GM23338 (cell line): ENCODE data around the gene RAPGEF5. TPM values are rescaled to one million over a fixed set of nuclear protein-coding genes. Genes with fewer than 3 reads are reported as not detected.

ENCODE experiments used
- ATAC-seq: fragments of 200-7000 bp; cut with Tn5 transposase; 3 replicates; pipeline ENCODE4 v1.9.1; 2020
- DNase-seq: peaks from one replicate; pipeline ENCODE4 v3.0.0-alpha.2; 2015; ENCODE audit warnings: low spot score
- H2AFZ ChIP-seq: fragments of 200-600 bp; sonication (generic); 2 replicates; pipeline ENCODE4 v1.8.0; 2016; ENCODE audit warnings: antibody characterized with exemption, mild to moderate bottlenecking, moderate library complexity
- H3F3A ChIP-seq: fragments of 200-600 bp; sonication (generic); replicated peaks from 2 replicates; pipeline ENCODE4 v1.8.0; 2017; ENCODE audit warnings: antibody characterized with exemption, mixed run types, low read depth
- H3K27ac ChIP-seq: fragments of 200-600 bp; sonication (generic); 2 replicates; pipeline ENCODE4 v1.6.1; 2016; ENCODE audit warnings: low read depth
- H3K27me3 ChIP-seq: fragments of 200-600 bp; sonication (generic); 2 replicates; pipeline ENCODE4 v1.8.0; 2016; ENCODE audit warnings: mild to moderate bottlenecking, mixed run types, moderate library complexity; ENCODE audit not compliant: insufficient read depth
- H3K36me3 ChIP-seq: fragments of 200-600 bp; sonication (generic); 2 replicates; pipeline ENCODE4 v1.8.0; 2016; ENCODE audit warnings: mild to moderate bottlenecking; ENCODE audit not compliant: insufficient read depth
- H3K4me1 ChIP-seq: fragments of 200-600 bp; sonication (generic); 2 replicates; pipeline ENCODE4 v1.8.0; 2016; ENCODE audit warnings: mild to moderate bottlenecking, moderate library complexity; ENCODE audit not compliant: insufficient read depth
- H3K4me2 ChIP-seq: fragments of 200-600 bp; sonication (generic); 2 replicates; pipeline ENCODE4 v1.7.1; 2017; ENCODE audit warnings: mixed run types
- H3K4me3 ChIP-seq: fragments of 200-600 bp; sonication (generic); 2 replicates; pipeline ENCODE4 v1.6.1; 2016; ENCODE audit warnings: mixed run types
- H3K79me2 ChIP-seq: fragments of 200-600 bp; sonication (generic); replicated peaks from 2 replicates; pipeline ENCODE4 v1.8.0; 2017; ENCODE audit warnings: mild to moderate bottlenecking; ENCODE audit not compliant: insufficient read depth
- H3K9me2 ChIP-seq: fragments of 200-600 bp; sonication (generic); 2 replicates; pipeline ENCODE4 v1.8.0; 2017; ENCODE audit not compliant: insufficient read depth
- H4K20me1 ChIP-seq: fragments of 200-600 bp; sonication (generic); replicated peaks from 2 replicates; pipeline ENCODE4 v1.8.0; 2017; ENCODE audit warnings: mild to moderate bottlenecking; ENCODE audit not compliant: insufficient read depth
- H3K27ac Mint-ChIP-seq: 2 replicates; pipeline ENCODE4 v1.8.0; 2020; ENCODE audit warnings: inconsistent platforms, mild to moderate bottlenecking, moderate library complexity, mixed read lengths
- H3K27me3 Mint-ChIP-seq: 3 replicates; pipeline ENCODE4 v1.8.0; 2022; ENCODE audit warnings: low read depth, mild to moderate bottlenecking, moderate library complexity, mixed read lengths, inconsistent platforms; ENCODE audit not compliant: insufficient read depth, poor library complexity
- H3K36me3 Mint-ChIP-seq: 3 replicates; pipeline ENCODE4 v1.8.0; 2021; ENCODE audit warnings: low read depth, mild to moderate bottlenecking, inconsistent platforms, moderate library complexity, mixed read lengths
- H3K4me1 Mint-ChIP-seq: 3 replicates; pipeline ENCODE4 v1.8.0; 2020; ENCODE audit warnings: mild to moderate bottlenecking, inconsistent platforms, mixed read lengths
- H3K4me3 Mint-ChIP-seq: 3 replicates; pipeline ENCODE4 v1.8.0; 2021; ENCODE audit warnings: moderate library complexity, mild to moderate bottlenecking, inconsistent platforms, mixed read lengths
- H3K9me3 Mint-ChIP-seq: 3 replicates; pipeline ENCODE4 v1.8.0; 2020; ENCODE audit warnings: moderate library complexity, mild to moderate bottlenecking, inconsistent platforms, mixed read lengths
- CREB1 ChIP-seq: fragments of 250-450 bp; sonication (Bioruptor Pico); IDR thresholded peaks from 2 replicates; pipeline ENCODE4 v1.5.0; 2020; ENCODE audit warnings: low read depth, mild to moderate bottlenecking, moderate library complexity
- CTCF ChIP-seq, 2 experiments: fragments of 200-600 bp in 1 of 2; sonication (generic) in 1 of 2; conservative IDR thresholded peaks; 2 replicates each; pipeline versions ENCODE4 v1.5.1 to v1.6.1; 2016 to 2017; ENCODE audit warnings: antibody characterized with exemption in 2 of 2, low read depth in 2 of 2, mild to moderate bottlenecking in 2 of 2, moderate library complexity in 1 of 2
- JUNB ChIP-seq: IDR thresholded peaks from one replicate; pipeline ENCODE4 v1.6.1; 2016; ENCODE audit warnings: antibody characterized with exemption; ENCODE audit not compliant: unreplicated experiment
- ZNF114 ChIP-seq: fragments of 250-450 bp; sonication (Bioruptor Pico); IDR thresholded peaks from 2 replicates; pipeline ENCODE4 v1.5.0; 2020; ENCODE audit warnings: mild to moderate bottlenecking, moderate library complexity
- ZNF331 ChIP-seq: fragments of 250-450 bp; sonication (Bioruptor Pico); IDR thresholded peaks from 2 replicates; pipeline ENCODE4 v1.5.0; 2020; ENCODE audit warnings: low read depth, mild to moderate bottlenecking, moderate library complexity
- ZNF462 ChIP-seq: fragments of 250-450 bp; sonication (Bioruptor Pico); IDR thresholded peaks from 2 replicates; pipeline ENCODE4 v1.5.0; 2020; ENCODE audit warnings: mild to moderate bottlenecking, moderate library complexity
- polyA plus RNA-seq: library from polyadenylated mRNA; unstranded; fragments of >200 nt; fragmentation: Nextera tagmentation; extraction: Ambion mirVana; gene quantifications from 2 replicates; pipeline ENCODE4 v1.2.1, GENCODE V29; 2016
- total RNA-seq: library from RNA; depleted of rRNA; stranded (reverse); fragments of >200 nt; shearing (Covaris generic); gene quantifications from 2 replicates; pipeline ENCODE4 v1.2.3, GENCODE V29; 2014

Gene RAPGEF5
- total and polyA plus RNA-seq, 2 experiments from 2014 or later: 6.3 to 13.1 TPM

- TF ChIP-seq ZNF462 (CRISPR knock-in tag) (no peak), ZNF114 (CRISPR knock-in tag) (no peak)
Observed at GRCh38 chr7:22220941-22221340, 136.0 kb downstream of the RAPGEF5 start (continued).

- H3K36me3 Mint-ChIP-seq: peaks cover 25% of the 10 kb centered on the region
- no peaks in the 10 kb centered on the region for H3K79me2 ChIP-seq
- no peak for DNase-seq
- H3K4me3 Mint-ChIP-seq: no peak overlapping the region
- peaks cover 12% of the 10 kb centered on the region for H3K4me1 Mint-ChIP-seq
- ATAC-seq: no peak
- H3K9me3 Mint-ChIP-seq: peaks cover 3% of the 10 kb centered on the region; the same call in 1 of the 3 replicates
- H3K36me3 ChIP-seq: peaks cover 4% of the 10 kb centered on the region; the same call in 1 of the 2 replicates
- no peak overlapping the region for H3K4me3 ChIP-seq
- H2AFZ ChIP-seq: no peak overlapping the region
- H3K27me3 Mint-ChIP-seq: no peaks in the 10 kb centered on the region
- H3K9me2 ChIP-seq: no peaks in the 10 kb centered on the region
- H3K4me2 ChIP-seq: no peak overlapping the region
- H3K27me3 ChIP-seq: no peaks in the 10 kb centered on the region
- no peaks in the 10 kb centered on the region for H4K20me1 ChIP-seq
- 0 out of 2 replicates have a peak, but pooled peaks cover under 1% of the 10 kb centered on the region for H3K4me1 ChIP-seq
- H3F3A ChIP-seq: no peaks in the 10 kb centered on the region
- no peak overlapping the region for H3K27ac Mint-ChIP-seq
- H3K27ac ChIP-seq: no peak overlapping the region
- TF ChIP-seq ZNF331 (no peak), CTCF (conservative IDR thresholded peaks at IDR 0.05; ENCODE audit: low read depth in 2 of 2) (no peak), JUNB (no peak), ZNF462 (CRISPR knock-in tag) (no peak), ZNF114 (CRISPR knock-in tag) (no peak), CREB1 (CRISPR knock-in tag) (no peak)
Observed at GRCh38 chr7:22219739-22220493, 137.0 kb downstream of the RAPGEF5 start.
